ENCODE results near the gene MIX23.
A peak's percentile ranks its signal among the peaks of the same experiment; 100 is the strongest.

MIX23 gene

GRCh38 chr3:122382888-122383666 is at the start of gene MIX23:
TSS of gene MIX23 (minus strand) at chr3:122383231. CDS start at chr3:122383224, 7 bp downstream.
- peak; percentile 83 to 87 for DNase-seq

- DNase-seq, result no peak
Measured at GRCh38 chr3:122430371-122430770, 47.3 kb upstream of the MIX23 start.

- no peak for DNase-seq
Measured at GRCh38 chr3:122427857-122428471, 44.9 kb upstream of the MIX23 start.

DNA sequence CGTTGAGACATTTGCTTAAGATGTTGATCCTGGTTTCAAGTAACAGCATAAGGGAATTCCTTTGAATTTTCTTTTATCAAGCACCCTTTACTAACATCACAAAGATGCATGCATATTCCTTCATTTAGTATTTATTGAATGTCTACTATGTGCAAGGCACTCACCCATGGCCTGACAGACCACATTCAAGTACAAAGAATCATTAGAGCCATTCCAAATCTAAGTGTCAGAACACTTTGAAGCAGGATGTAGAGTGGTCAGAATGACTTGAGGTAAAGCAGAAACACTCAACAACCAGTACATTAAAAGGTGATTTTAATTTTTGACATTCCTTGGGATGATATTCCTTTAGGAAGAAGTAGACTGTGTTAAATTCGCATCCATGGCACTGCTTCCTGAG is 38.8 kb upstream of the MIX23 start:
- DNase-seq, result no peak

DNA sequence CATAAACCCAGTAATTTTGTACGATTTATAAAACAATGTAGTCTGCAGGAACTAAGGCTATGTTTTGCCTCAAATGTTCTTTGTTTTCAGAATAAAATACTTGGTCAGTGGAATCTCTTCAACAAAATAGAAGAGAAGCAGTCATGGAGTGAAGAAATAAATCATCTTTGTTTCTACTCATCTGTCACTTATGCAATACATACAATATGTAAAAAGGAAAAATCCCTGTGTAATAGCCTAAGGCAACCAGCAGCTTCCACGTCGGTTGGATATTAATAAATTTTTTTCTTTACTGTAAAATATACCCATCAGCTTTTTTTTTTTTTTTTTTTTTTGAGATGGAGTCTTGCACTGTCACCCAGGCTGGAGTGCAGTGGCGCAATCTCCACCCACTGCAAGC is 38.1 kb upstream of the MIX23 start:
- no peak for DNase-seq

GRCh38 chr3:122416966-122417365 is 33.9 kb upstream of the MIX23 start:
- DNase-seq, result no peak

GRCh38 chr3:122415762-122416654 is 33.0 kb upstream of the MIX23 start, which contains the start of gene WDR5B:
TSS of gene WDR5B (minus strand) at chr3:122416062. CDS start at chr3:122415528, 534 bp downstream.
- DNase-seq, result peak; percentile 98

GRCh38 chr3:122415104-122415744 is 32.2 kb upstream of the MIX23 start:
- DNase-seq, result peak; percentile 61 to 73

- no peak for DNase-seq
Measured at GRCh38 chr3:122414391-122414790, 31.4 kb upstream of the MIX23 start.

DNA sequence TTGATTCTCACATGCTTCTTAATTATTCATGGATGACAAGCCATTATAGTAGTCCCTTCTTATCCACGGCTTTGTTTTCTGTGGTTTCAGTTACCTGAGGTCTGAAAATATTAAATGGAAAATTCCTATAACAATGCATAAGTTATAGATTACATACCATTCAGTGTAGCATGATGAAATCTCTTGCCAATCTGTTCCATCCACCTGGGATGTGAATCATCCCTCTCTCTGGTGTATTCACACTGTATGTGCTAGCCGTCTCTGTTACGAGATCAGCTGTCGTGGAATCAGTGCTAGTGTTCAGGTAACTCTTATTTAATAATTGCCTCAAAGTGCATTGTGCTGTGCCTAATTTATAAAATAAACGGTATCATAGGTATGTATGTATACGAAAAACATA is 27.6 kb upstream of the MIX23 start:
- DNase-seq, result no peak

DNA sequence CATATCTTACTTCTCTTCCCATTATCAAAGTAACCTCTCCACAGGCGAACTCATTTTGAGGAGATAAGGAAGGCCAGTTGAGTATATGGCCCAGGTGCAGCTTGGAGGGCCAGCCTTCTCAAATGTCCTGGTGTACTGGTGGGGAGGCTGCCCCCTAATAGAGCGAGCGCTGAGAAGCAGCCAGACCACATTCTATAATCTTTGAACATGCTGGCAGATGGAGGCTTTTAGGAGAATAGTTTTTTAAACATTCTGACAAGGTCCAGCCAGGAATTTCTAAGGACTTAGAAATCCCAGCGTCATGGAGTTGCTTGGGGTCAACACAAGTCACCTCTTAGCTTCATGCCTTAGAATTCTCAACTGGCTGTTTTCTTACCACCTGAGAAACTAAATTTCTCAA is 27.1 kb upstream of the MIX23 start:
- no peak for DNase-seq

GRCh38 chr3:122409446-122409845 is 26.4 kb upstream of the MIX23 start:
- DNase-seq, result peak in 1 of 2 donors; percentile 14

DNA sequence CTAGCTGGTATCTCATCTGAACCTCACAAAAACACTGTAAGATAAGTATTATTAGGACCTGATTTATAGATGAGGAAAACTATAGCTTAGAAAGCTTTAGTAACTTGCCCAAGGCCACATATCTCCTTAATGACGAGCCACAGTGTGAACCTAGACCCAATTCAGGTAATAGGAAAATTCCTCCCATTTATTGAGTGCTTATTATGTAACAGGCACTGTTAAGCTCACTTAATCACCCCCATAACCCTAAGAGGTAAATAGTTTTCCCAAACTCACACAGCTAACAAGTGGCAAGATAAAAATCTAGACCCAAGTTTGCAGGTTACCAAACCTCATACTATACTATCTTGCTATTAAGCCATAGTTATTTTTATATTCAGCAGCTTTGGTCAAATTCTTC is 24.9 kb upstream of the MIX23 start:
- DNase-seq, result no peak

DNA sequence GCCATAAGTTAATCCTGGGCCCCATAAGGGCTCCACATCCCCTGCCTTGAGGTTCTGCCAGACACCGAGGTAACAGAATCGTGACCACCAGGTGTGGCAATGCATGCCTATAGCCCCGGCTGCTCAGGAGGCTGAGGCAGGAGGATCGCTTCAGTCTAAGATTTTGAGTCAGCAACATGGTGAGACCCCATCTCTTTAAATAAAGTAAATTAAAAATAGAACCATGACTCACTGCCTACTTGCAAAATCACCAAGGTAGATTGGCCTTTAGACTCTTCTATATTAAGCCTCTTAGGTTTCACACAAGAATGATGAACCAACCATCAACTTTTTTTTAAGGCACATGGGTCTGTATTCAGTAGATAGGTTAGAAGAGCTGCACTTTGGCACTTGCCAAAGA is 23.2 kb upstream of the MIX23 start:
- DNase-seq, result no peak

- DNase-seq, result no peak
Measured at GRCh38 chr3:122405015-122405414, 22.0 kb upstream of the MIX23 start.

- DNase-seq, result no peak
Measured at GRCh38 chr3:122403489-122403888, 20.5 kb upstream of the MIX23 start.

DNA sequence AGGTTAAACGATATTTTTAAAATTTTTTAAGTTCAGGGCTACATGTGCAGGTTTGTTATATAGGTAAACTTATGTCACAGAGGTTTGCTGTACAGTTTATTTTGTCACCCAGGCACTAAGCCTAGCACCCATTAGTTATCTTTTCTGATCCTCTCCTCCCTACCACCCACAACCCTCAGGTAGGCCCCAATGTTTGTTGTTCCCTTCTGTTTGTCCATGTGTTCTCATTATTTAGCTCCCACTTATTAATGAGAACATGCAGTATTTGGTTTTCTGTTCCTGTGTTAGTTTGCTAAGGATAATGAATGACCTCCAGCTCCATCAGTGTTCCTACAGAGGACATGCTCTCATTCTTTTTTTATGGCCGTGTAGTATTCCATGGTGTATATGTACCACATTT is 15.9 kb upstream of the MIX23 start:
- no peak for DNase-seq

DNA sequence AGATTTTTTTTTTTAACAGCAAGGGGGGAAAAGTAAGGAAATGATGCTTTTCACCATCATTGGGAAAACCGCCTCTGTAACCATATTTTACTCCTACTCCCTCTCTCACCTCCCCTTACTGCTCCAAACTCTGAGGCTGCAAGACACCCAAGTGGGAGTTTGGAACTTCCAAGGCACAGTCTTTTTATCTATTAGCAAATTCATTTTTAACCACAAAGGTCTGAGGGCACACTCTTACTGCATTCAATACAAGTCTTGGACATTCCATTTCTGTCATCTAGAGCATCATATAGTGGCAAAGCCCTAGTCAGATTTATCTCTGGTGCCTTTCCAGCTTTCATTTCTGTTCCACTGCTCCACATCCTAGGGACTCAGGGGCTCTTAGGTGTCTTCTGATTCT is 14.2 kb upstream of the MIX23 start:
- DNase-seq, result no peak

- DNase-seq, result no peak
Measured at GRCh38 chr3:122396511-122396910, 13.5 kb upstream of the MIX23 start.

DNA sequence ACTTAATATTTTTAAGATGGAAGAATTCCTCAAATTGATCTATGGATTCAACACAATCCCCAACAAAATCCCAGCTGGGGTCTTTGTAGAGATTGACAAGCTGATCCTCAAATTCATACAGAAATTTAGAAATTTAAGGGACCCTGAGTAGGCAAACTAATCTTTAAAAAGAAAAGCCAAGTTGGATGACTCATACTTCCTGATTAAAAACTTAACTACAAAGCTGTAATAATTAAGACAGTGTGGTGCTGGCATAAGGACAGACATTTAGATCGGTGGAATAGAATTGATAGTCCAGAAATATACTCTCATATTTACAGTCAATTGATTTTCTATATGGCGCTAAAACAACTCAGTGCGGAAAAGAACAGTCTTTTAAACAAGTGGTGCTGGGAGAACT is 12.6 kb upstream of the MIX23 start:
- no peak for DNase-seq

- no peak for DNase-seq
Measured at GRCh38 chr3:122394173-122394572, 11.1 kb upstream of the MIX23 start.

GRCh38 chr3:122392868-122393844 is 10.1 kb upstream of the MIX23 start:
- peak; percentile 20 to 61 for DNase-seq

Data from CD4-positive, alpha-beta T cell treated with Interleukin-4 for 1 hour (primary cell).